Skeletal muscle tissue (tissue), 4 donors: ENCODE measurements around the gene DSTN. TPM values are rescaled to one million over a fixed set of nuclear protein-coding genes. Genes with fewer than 3 reads are reported as not detected.

ENCODE experiments used
- H3K27ac ChIP-seq: one replicate; pipeline ENCODE4 v1.7.0; 2013; ENCODE audit warnings: mild to moderate bottlenecking, low read depth, low read length, inconsistent platforms
- H3K27me3 ChIP-seq, 3 donors: one replicate each; pipeline ENCODE4 v1.7.0; 2013; ENCODE audit warnings: low read length in 3 of 3; ENCODE audit not compliant: control insufficient read depth in 3 of 3, insufficient read depth in 3 of 3
- H3K36me3 ChIP-seq, 3 donors: one replicate each; pipeline ENCODE4 v1.7.0; 2013; ENCODE audit warnings: low read length in 3 of 3; ENCODE audit not compliant: control insufficient read depth in 3 of 3, insufficient read depth in 3 of 3
- H3K4me1 ChIP-seq, 3 donors: one replicate each; pipeline ENCODE4 v1.7.0; 2013; ENCODE audit warnings: low read length in 3 of 3, mild to moderate bottlenecking in 3 of 3; ENCODE audit not compliant: control insufficient read depth in 3 of 3, insufficient read depth in 3 of 3
- H3K4me3 ChIP-seq, 3 donors: one replicate each; pipeline ENCODE4 v1.7.0; 2013; ENCODE audit warnings: low read length in 3 of 3
- H3K9ac ChIP-seq, 3 donors: one replicate each; pipeline ENCODE4 v1.7.0; 2013; ENCODE audit warnings: low read length in 3 of 3, mild to moderate bottlenecking in 3 of 3, moderate library complexity in 2 of 3, low read depth in 1 of 3
- H3K9me3 ChIP-seq, 3 donors: one replicate each; pipeline ENCODE4 v1.7.0; 2013; ENCODE audit warnings: low read length in 3 of 3; ENCODE audit not compliant: control insufficient read depth in 3 of 3
- total RNA-seq: library from RNA; depleted of rRNA; stranded (reverse); fragments of >200 nt; gene quantifications from one replicate; pipeline ENCODE4 v1.2.3, GENCODE V29; 2014
- donor health status: Osteomylitis.

The DSTN gene
- total RNA-seq, 1 donor from 2014 or later = 104 TPM

DNA sequence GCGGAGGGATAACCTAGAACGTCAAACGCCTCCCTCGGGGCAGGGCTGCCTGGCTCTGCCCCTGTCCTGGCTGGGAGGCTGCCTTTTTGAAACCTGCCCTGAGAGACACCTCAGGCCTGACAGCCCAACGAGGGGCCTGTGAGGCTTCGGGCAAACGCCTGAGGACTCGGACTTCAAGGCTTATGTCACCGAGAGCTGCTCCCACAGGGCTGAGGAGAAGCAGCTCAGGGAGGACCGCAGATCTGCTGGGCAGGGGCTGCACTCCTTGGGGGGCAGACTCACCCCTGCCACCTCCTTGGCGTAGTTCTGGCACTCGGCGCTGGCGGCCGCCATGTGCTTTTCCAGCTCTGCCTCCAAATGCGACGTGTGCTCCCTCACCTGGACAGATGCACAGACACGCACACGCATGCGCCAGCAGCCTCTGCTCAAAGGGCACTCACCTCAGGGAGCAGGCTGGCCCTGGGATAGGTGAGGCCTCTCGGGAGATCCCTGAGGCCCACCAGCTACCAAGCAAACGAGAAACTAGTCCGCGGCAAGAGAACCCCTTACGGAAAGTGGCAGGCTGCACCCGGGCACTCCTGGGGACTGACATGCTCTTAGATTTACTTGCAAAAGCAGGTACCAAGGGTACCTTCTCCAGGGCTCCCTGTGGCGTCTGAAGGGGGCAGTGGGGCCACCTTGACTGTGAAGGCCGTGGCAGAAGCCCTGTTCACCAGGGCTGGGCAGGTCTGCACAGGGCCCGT lies 49.6 kb downstream of the DSTN start:
- peak overlapping the region in 1 of 3 donors; percentile 16 for H3K9ac ChIP-seq
- H3K36me3 ChIP-seq = peaks cover 55 to 68% (median 56%) of the 10 kb centered on the region in 3 donors
- H3K4me1 ChIP-seq = peaks cover 9 to 13% (median 11%) of the 10 kb centered on the region in 3 donors
- no peak overlapping the region for H3K4me3 ChIP-seq
- no peaks in the 10 kb centered on the region for H3K27me3 ChIP-seq
- no peaks in the 10 kb centered on the region for H3K9me3 ChIP-seq
- no peak overlapping the region for H3K27ac ChIP-seq

DNA sequence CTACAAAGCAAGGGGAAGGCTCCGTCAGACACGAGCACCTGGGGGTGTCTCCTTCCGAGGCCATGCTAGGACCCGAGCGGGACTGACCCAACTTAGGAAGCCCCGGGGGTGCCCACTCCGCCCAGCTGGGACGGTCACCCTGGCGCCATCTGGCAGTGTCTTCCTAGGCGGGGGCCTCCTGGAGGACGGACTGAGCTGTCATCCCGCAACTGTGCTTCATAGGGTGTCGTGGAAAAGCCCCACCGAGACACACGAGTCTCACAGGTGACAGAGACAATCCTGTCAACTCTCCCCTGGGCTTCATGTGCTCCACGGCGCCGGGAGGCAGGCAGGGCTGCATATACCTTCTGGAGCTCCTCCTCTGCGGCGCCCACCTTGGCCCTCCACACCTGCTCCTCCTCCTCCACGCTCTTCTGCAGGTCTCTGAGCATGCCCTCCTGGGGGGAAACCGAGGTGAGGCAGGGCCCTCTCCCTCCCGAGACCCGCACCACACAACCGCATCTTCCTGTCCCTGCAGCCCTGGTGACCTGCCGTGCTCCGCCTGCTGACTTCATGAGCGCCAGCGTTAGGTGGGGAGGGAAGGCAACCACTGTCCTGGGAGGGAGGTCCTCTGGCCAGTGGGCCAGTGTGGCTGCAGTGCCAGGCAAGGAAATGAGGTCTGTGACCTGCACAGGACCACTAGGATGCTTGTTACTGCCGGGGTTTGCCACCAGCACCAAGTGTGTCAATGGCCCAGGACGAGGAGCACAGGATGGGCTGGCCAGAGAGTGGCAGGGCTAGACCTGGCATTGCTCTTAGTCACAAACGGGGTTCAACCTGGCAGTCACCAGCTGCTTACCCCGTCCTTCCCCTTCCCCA lies 50.7 kb downstream of the DSTN start:
- H3K27me3 ChIP-seq = no peaks in the 10 kb centered on the region
- no peak overlapping the region for H3K9ac ChIP-seq
- H3K4me1 ChIP-seq = peaks cover 2 to 4% (median 3%) of the 10 kb centered on the region in 3 donors
- no peaks in the 10 kb centered on the region for H3K9me3 ChIP-seq
- H3K4me3 ChIP-seq = no peak overlapping the region
- H3K27ac ChIP-seq = no peak overlapping the region
- peaks cover 53 to 74% (median 62%) of the 10 kb centered on the region in 3 donors for H3K36me3 ChIP-seq

- peaks cover 0 to 3% (median 0%) of the 10 kb centered on the region in 3 donors for H3K4me1 ChIP-seq
- H3K4me3 ChIP-seq = no peak overlapping the region
- no peak overlapping the region for H3K27ac ChIP-seq
- no peak overlapping the region for H3K9ac ChIP-seq
- H3K27me3 ChIP-seq = no peaks in the 10 kb centered on the region
- H3K36me3 ChIP-seq = peaks cover 53 to 76% (median 60%) of the 10 kb centered on the region in 3 donors
- H3K9me3 ChIP-seq = no peaks in the 10 kb centered on the region
Measured at GRCh38 chr20:17621229-17621968, 51.5 kb downstream of the DSTN start.

GRCh38 chr20:17622086-17622850 lies 52.4 kb downstream of the DSTN start:
- Histone ChIP-seq H3K36me3 (peaks cover 59 to 76% (median 61%) of the 10 kb centered on the region in 3 donors), H3K9ac (peak overlapping the region in 1 of 3 donors; percentile 25), H3K9me3 (no peaks in the 10 kb centered on the region), H3K27me3 (no peaks in the 10 kb centered on the region), H3K27ac (no peak overlapping the region), H3K4me3 (no peak overlapping the region), H3K4me1 (peaks cover 0 to 5% (median 3%) of the 10 kb centered on the region in 3 donors)

GRCh38 chr20:17622851-17623508 lies 53.1 kb downstream of the DSTN start:
- Histone ChIP-seq H3K9ac (peak overlapping the region in 1 of 3 donors; percentile 25), H3K27me3 (no peaks in the 10 kb centered on the region), H3K36me3 (peaks cover 58 to 74% (median 61%) of the 10 kb centered on the region in 3 donors), H3K4me3 (no peak overlapping the region), H3K9me3 (no peaks in the 10 kb centered on the region), H3K27ac (no peak overlapping the region), H3K4me1 (peaks cover 0 to 9% (median 3%) of the 10 kb centered on the region in 3 donors)

- H3K4me3 ChIP-seq = no peak overlapping the region
- no peaks in the 10 kb centered on the region for H3K27me3 ChIP-seq
- no peaks in the 10 kb centered on the region for H3K9me3 ChIP-seq
- H3K4me1 ChIP-seq = peaks cover 0 to 9% (median 3%) of the 10 kb centered on the region in 3 donors
- H3K27ac ChIP-seq = no peak overlapping the region
- H3K36me3 ChIP-seq = peaks cover 58 to 74% (median 63%) of the 10 kb centered on the region in 3 donors
- H3K9ac ChIP-seq = no peak overlapping the region
Measured at GRCh38 chr20:17624070-17624469, 54.2 kb downstream of the DSTN start.

- Histone ChIP-seq H3K4me3 (no peak overlapping the region), H3K4me1 (peaks cover 0 to 9% (median 3%) of the 10 kb centered on the region in 3 donors), H3K27me3 (no peaks in the 10 kb centered on the region), H3K9me3 (no peaks in the 10 kb centered on the region), H3K9ac (no peak overlapping the region), H3K36me3 (peaks cover 53 to 72% (median 61%) of the 10 kb centered on the region in 3 donors), H3K27ac (no peak overlapping the region)
Measured at GRCh38 chr20:17624551-17625245, 54.8 kb downstream of the DSTN start.

- peaks cover 0 to 9% (median 3%) of the 10 kb centered on the region in 3 donors for H3K4me1 ChIP-seq
- H3K27me3 ChIP-seq = no peaks in the 10 kb centered on the region
- no peak overlapping the region for H3K9ac ChIP-seq
- H3K9me3 ChIP-seq = no peaks in the 10 kb centered on the region
- H3K4me3 ChIP-seq = no peak overlapping the region
- no peak overlapping the region for H3K27ac ChIP-seq
- peaks cover 54 to 65% (median 58%) of the 10 kb centered on the region in 3 donors for H3K36me3 ChIP-seq
Measured at GRCh38 chr20:17625246-17626051, 55.6 kb downstream of the DSTN start.
